ENCODE data around the gene CACNA2D4. TPM values are rescaled to one million over a fixed set of nuclear protein-coding genes. Genes with fewer than 3 reads are reported as not detected.

The CACNA2D4 gene
- total RNA-seq, 1 donor from 2014 or later = not detected

GRCh38 chr12:1796515-1797010 is 121.9 kb downstream of the CACNA2D4 start:
- intact Hi-C loops (cut with DNase I) = loop anchor here (1.0 to 2.0 kb wide), 5 partner anchors 140 to 784 kb away; no protein-coding TSS in a partner anchor
- DNase-seq (ENCODE audit: low spot score in 2 of 2) = peak in 1 of 2 donors; percentile 73
- no peaks in the 10 kb centered on the region for H3K27me3 ChIP-seq
- H3K9me3 ChIP-seq = no peaks in the 10 kb centered on the region
- TF ChIP-seq CTCF (IDR thresholded peaks at IDR 0.05) = no peak
- peaks cover 6 to 13% of the 10 kb centered on the region in 2 donors for H3K4me1 ChIP-seq
- H3K4me3 ChIP-seq = peak overlapping the region; percentile 73 to 81
- H3K36me3 ChIP-seq = no peaks in the 10 kb centered on the region
- peak overlapping the region; percentile 56 to 81 for H3K27ac ChIP-seq

DNA sequence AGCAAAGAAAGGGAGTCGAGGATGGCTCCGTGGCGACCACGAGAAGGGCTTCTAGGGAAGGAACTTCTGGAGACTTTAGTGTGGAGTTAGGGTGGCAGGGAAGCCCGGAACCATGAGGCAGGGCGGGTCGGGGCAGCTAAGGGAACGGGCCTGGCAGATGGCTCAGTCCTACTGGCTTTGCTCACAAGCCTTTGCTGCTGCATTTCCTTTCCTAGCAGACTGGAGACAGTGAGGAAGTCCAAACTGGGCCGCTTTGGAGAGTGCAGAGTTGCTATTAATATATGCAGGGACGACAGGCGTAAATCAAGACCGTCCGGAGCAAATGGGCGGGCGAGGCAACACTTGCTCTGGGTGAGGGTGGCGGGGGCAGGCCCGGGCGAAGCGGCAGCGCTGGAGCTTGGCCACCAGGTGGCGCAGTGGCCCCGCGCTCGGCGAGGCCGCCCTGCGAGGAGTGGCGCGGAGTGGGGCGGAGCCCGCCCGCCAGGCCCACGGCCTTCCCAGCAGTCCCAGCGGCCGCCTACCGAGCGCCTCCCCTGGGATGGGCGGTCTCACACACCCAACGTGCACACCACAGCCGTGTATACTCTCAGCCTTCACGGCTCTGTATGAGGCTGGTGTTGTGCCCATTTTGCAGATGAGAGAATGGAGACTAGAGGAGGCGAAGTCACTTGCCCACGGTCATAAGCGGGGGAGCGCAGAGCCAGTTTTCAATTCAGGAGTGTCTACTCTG is 122.5 kb downstream of the CACNA2D4 start:
- Histone ChIP-seq H3K9me3 (no peaks in the 10 kb centered on the region), H3K4me3 (peak overlapping the region; percentile 73 to 81), H3K36me3 (no peaks in the 10 kb centered on the region), H3K27me3 (no peaks in the 10 kb centered on the region), H3K4me1 (peaks cover 6 to 13% of the 10 kb centered on the region in 2 donors), H3K27ac (peak overlapping the region; percentile 56 to 81)
- peak; percentile 72 to 96 for DNase-seq (ENCODE audit: low spot score in 2 of 2)
- peak; percentile 77 to 100 (median 90) for TF ChIP-seq CTCF (IDR thresholded peaks at IDR 0.05)
- intact Hi-C loops (cut with DNase I) = loop anchor here (1.0 to 2.0 kb wide), 5 partner anchors 140 to 785 kb away; no protein-coding TSS in a partner anchor

GRCh38 chr12:1795221-1795784 is 123.1 kb downstream of the CACNA2D4 start:
- Histone ChIP-seq H3K9me3 (no peaks in the 10 kb centered on the region), H3K4me3 (peak overlapping the region in 1 of 2 donors; percentile 81), H3K36me3 (no peaks in the 10 kb centered on the region), H3K4me1 (peaks cover 6 to 13% of the 10 kb centered on the region in 2 donors), H3K27me3 (no peaks in the 10 kb centered on the region), H3K27ac (no peak overlapping the region)
- no peak for TF ChIP-seq CTCF (IDR thresholded peaks at IDR 0.05)
- intact Hi-C loops (cut with DNase I) = no loop called here
- DNase-seq (ENCODE audit: low spot score in 2 of 2) = peak in 1 of 2 donors; percentile 63

- no peaks in the 10 kb centered on the region for H3K27me3 ChIP-seq
- TF ChIP-seq CTCF (IDR thresholded peaks at IDR 0.05) = no peak
- intact Hi-C loops (cut with DNase I) = no loop called here
- H3K9me3 ChIP-seq = no peaks in the 10 kb centered on the region
- H3K27ac ChIP-seq = no peak overlapping the region
- DNase-seq (ENCODE audit: low spot score in 2 of 2) = peak in 1 of 2 donors; percentile 60
- no peaks in the 10 kb centered on the region for H3K36me3 ChIP-seq
- H3K4me1 ChIP-seq = peaks cover 6 to 13% of the 10 kb centered on the region in 2 donors
- no peak overlapping the region for H3K4me3 ChIP-seq
Observed at GRCh38 chr12:1794440-1795090, 123.9 kb downstream of the CACNA2D4 start.

- H3K4me3 ChIP-seq = no peak overlapping the region
- no peaks in the 10 kb centered on the region for H3K27me3 ChIP-seq
- no peak for TF ChIP-seq CTCF (IDR thresholded peaks at IDR 0.05)
- no peaks in the 10 kb centered on the region for H3K9me3 ChIP-seq
- no peaks in the 10 kb centered on the region for H3K36me3 ChIP-seq
- H3K4me1 ChIP-seq = peaks cover 6 to 13% of the 10 kb centered on the region in 2 donors
- no peak overlapping the region for H3K27ac ChIP-seq
- intact Hi-C loops (cut with DNase I) = no loop called here
- peak in 1 of 2 donors; percentile 55 for DNase-seq (ENCODE audit: low spot score in 2 of 2)
Observed at GRCh38 chr12:1793426-1794210, 124.8 kb downstream of the CACNA2D4 start.

Data from ascending aorta (tissue), 2 donors.